HG02588 (cell line): ENCODE data around the gene COL8A2.

ENCODE experiments used
- ATAC-seq: cut with Tn5 transposase; IDR thresholded peaks from one replicate; pipeline ENCODE4 v1.9.1; 2021; ENCODE audit warnings: mild to moderate bottlenecking, moderate library complexity; ENCODE audit not compliant: unreplicated experiment

Gene COL8A2

GRCh38 chr1:36092166-36092797, 32.7 kb downstream of the COL8A2 start:
- no peak for ATAC-seq

DNA sequence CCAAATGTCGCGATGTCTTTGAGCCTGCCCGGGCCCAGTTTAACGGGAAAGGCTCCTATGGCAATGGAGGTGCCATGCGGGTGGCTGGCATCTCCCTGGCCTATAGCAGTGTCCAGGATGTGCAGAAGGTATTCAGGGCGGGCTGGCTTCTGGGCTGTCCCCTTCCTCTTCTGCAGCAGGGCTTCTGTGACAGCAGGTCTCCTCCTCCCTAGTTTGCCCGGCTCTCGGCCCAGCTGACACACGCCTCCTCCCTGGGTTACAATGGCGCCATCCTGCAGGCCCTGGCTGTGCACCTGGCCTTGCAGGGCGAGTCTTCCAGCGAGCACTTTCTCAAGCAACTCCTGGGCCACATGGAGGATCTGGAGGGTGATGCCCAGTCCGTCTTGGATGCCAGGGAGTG, 33.3 kb downstream of the COL8A2 start:
- ATAC-seq: no peak

GRCh38 chr1:36091141-36091540, 33.9 kb downstream of the COL8A2 start:
- ATAC-seq: no peak

- ATAC-seq: no peak
Measured at GRCh38 chr1:36089393-36090121, 35.5 kb downstream of the COL8A2 start.

DNA sequence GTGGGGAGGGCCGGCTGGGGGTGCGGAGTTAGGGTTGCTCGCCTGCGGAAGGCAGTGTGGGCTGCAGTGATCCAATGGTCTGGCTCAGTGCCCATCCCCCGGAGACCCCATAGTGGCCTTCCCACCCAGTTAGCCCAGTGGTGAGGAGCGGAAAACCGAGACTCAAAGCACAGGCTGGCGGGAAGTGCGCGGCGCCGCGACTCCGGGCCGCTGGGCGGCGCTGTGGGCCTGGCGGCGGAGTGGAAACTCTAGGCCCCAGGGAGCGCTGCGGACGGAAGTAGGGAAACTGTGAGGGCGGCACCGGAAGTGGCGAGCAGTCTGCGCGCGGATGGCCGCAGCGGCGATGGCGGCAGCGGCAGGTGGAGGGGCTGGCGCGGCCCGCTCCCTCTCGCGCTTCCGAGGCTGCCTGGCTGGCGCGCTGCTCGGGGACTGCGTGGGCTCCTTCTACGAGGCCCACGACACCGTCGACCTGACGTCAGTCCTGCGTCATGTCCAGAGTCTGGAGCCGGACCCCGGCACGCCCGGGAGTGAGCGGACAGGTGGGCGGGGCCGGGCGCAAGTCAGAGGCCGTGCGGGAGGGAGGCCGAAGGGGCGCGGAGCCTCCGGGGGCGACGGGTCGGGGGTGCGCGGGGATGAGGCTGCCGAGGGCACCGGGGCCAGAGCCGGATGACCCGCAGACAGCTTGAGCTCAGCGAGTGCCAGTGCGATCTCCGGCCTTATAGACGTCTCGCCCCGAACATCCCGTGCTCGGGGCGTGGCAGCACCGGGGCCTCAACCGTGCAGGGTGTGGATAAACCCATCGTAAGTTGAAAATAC, 36.2 kb downstream of the COL8A2 start, which contains the start of gene ADPRS:
ADPRS (plus strand) TSS at position 316 of the 816 bp plus-strand sequence; CDS start at position 329, 13 bp downstream.
- ATAC-seq: peak; percentile 64

DNA sequence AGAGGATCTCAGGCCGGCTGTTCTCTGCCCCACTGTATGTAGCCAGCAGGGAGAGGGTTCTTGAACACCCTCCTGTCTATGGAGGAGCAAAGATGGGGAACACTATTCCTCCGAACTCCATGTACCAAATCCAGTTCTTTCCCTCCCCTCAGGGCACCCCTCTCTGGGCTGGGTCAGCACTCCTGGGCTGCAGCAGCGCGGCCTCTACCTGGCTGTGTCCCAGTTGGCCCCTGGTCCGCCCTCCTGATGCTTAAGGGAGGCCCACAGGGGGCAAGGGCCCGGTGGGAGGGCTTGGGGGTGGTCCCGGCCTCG, 36.8 kb downstream of the COL8A2 start:
- ATAC-seq: no peak

- no peak for ATAC-seq
Measured at GRCh38 chr1:36087233-36088123, 37.5 kb downstream of the COL8A2 start.

DNA sequence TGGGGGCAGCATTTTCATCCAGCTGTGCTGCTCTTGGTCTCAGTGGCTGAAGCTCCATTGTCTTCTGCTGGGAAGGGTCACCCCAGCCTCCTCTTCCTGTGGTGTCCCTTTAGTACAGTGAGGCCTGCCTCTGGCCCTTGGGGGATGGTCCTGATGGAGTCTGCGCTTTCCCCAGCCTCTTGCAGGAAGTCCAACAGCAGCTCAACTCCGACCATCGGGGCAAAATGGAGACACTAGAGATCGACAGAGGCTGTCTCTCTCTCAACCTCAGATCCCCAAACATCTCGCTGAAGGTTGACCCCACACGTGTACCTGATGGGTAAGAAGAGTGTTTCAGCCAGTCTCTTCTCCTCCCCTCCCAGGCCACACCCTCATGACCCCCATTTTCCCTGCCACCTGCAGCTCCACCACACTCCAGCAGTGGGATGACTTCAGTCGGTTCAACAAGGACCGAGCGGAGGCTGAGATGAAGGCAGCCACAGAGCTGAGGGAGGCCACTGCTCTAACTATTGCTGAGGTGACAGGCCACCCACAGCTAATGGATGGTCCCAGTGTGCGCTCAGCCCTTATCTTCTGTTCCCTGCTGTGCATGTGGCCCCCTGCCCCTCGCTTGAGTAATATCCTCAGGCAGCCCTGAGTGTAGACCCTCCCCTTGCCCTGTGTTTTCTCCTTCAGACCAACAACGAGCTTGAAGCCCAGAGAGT, 38.3 kb downstream of the COL8A2 start:
- no peak for ATAC-seq

- no peak for ATAC-seq
Measured at GRCh38 chr1:36085686-36086526, 39.1 kb downstream of the COL8A2 start.

GRCh38 chr1:36085126-36085525, 39.9 kb downstream of the COL8A2 start:
- ATAC-seq: no peak

GRCh38 chr1:36084497-36085115, 40.4 kb downstream of the COL8A2 start:
- no peak for ATAC-seq

DNA sequence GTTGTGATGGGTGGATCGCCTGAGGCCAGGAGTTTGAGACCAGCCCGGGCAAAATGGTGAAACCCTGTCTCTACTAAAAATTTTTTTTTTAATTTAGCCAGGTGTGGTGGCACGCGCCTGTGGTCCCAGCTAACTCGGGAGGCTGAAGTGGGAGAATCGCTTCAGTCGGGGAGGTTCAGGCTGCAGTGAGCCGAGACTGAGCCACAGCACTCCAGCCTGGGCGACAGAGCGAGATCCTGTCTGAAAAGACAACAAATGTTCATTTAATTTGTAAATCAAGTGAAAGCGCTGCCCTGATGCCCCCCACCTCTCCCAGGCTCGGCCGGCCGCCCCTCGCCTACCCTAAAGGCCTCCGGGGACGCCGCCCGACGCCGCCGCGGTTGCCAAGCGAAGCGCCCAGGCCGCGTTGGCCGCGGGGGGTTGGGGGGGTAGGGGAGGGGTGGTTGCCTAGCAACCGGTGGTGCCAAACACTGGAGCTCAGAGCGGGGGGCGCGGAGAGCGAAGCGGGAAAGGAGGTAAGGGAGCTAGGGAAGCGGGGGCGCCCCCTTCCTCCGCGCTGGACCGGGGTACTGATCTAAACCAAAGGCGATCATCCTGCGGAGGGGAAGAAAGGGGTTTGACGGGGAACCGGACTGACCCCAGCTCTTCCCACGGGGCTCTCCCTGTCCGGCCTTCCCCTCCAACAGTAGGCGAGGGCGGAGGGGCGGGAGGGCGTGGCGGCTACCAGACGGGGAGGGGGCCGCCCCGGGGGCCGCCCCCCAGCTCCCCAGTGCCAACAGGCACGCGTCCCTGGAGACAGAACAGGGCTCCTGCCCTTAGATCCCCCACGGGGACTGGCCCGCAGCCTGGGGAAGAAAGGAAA, 41.2 kb downstream of the COL8A2 start, which contains the start of gene TEKT2:
TEKT2 (plus strand) TSS at position 460 of the 862 bp plus-strand sequence. CDS start 828 bp downstream, outside the sequence.
- no peak for ATAC-seq

GRCh38 chr1:36083219-36083618, 41.8 kb downstream of the COL8A2 start:
- ATAC-seq: no peak

DNA sequence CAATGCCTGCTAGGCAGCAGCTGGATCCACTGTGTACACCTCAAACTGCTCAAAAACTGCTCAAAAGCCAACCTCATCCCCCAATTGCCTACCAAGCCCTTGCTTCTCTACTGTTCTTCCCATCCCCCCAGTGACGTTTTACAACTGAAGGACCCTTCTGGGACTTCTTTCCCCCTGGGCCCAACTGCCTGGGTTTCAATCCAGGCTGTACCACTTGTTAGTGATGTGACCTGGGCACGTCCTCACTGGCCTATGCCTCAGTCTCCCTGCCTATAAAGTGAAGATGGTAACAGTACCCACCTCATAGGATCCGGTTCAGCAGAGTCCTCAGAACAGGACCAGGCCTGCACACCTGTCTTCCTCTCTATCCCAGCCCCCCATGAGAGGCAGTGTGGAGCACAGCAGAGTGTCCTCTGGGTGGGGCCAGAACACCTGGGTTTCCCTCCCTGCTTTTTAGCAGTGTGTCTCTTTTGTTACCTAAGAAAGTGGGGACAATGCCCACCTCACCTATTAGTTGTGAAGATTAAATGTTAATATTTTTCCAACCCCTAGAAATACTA, 43.0 kb downstream of the COL8A2 start:
- ATAC-seq: no peak

DNA sequence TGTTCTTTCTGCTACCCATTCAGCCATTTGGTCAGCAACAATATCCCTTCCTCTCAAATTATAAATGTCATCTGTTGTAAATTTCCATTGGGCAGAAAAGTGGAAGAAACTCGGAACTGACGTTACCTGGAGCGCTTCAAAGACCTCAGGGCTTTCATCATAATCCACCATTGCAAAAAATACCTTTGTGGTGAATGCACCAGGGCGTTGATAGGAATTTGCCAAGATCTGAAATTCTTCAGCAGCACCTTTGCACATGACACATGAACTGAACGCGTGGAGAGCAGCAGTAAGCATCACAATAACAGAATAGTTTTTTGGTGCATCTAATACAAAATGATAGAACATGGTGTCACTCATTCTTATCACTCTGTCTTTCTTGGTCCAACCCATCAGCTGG, 44.2 kb downstream of the COL8A2 start:
- ATAC-seq: no peak

DNA sequence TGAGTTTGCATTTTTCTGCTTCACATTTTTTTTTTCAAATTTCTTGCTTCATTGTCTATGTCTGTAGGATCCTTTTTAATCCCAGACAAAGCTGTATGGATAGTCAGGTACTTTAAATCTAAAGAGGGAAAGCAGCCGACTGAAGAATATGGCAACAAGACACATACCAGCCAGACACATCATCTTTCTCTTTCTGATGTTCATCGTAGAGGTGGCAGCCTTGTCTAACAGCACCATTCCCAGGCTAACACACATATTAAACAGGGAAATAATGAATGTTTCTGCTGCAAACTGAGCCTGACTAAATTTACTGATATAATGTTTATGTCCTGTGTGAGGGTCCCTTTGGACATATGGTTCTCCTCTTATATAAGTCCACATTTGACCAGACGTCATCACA, 44.8 kb downstream of the COL8A2 start:
- no peak for ATAC-seq

DNA sequence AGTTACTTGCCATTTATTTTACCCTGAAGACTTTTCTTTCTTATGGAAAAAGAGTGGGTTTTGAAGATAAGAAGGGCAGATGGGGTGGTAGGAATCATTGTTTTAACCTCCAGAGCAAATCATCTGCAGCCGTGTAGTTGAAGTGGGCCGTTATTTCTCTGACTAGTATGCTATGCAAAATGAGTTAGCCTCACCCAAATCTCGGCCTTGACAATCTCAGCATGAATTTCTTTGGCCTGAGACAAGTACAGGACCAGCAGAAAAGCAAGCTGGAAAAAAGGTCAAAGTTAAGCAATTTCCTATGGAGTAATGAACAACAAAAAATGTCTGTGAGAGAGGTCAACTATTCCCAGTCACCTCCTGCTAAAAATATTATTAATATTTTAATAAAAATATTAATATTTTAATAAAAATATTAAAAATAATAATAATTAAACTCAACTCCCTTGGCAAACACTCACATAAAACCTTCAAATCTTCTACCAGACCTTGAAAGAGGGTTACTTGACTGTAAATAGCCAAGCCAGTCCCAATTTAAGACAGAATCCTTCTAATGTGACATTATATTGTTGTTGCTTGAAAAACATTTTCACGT, 47.9 kb downstream of the COL8A2 start:
- no peak for ATAC-seq
